ENCODE data around the gene CYP2W1. TPM values are rescaled to one million over a fixed set of nuclear protein-coding genes. Genes with fewer than 3 reads are reported as not detected.

Gene CYP2W1
- total RNA-seq, 1 experiment from 2014 or later, result not detected

GRCh38 chr7:1024876-1025742 lies 42.1 kb downstream of the CYP2W1 start:
- peaks cover 7% of the 10 kb centered on the region; the same call in 1 of the 2 replicates for H3K36me3 ChIP-seq (ENCODE audit: low read depth, low read length)

DNA sequence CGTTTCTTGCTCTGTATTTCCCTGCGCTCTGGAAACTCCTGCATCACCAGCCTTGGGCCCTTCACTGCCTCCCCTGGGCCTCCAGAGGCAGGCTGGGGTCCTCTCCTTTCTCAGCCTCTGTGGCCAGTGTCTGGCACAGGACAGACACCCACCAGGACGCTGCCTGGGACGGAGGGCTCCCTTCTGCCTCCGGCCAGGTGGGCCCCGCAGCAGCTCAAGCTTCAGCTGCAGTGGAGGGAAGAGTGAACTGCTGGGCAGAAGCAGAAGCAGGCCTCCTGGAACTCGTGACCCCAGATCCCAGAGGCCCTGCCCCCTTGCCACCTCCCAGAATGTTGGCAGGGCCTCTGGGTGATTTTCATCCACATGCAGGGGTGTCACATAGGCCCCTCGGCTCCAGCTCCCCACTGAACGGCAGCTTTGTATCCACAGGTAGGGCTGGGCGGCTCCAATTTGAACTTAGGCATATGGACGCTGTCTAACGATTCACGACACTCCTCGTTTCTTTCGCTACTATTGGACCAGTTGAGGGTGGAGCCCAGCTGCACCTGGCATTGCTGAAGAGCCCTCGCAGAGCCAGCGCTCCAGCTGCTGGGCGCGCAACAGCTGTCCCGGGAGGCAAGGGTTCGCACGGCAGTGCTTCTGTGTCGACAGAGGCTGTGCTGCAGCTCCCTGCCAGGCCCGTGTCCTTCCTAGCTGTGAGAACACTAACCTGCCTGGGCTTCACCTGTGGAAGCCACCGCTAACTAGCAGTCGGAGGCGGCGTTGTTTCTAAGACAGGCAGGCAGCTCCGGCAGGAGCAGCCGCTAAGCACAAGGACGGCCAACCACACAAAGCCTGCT lies 43.0 kb downstream of the CYP2W1 start:
- Histone ChIP-seq H3K4me3 (ENCODE audit: low read length) (no peak overlapping the region), H3F3A (ENCODE audit: low read length, unreplicated experiment) (no peaks in the 10 kb centered on the region), H2AFZ (ENCODE audit: low read length) (no peak overlapping the region), H3K4me1 (ENCODE audit: insufficient read depth, low read length) (peaks cover 14% of the 10 kb centered on the region), H3K9me3 (ENCODE audit: low read length) (no peaks in the 10 kb centered on the region), H3K27me3 (ENCODE audit: low read length) (no peaks in the 10 kb centered on the region), H3K79me2 (ENCODE audit: low read length) (peaks cover 54% of the 10 kb centered on the region), H3K36me3 (ENCODE audit: low read depth, low read length) (peaks cover 5% of the 10 kb centered on the region; the same call in 1 of the 2 replicates), H4K20me1 (ENCODE audit: low read length) (peaks cover 20% of the 10 kb centered on the region), H3K27ac (ENCODE audit: low read length) (no peak overlapping the region), H3K9ac (ENCODE audit: low read length) (no peak overlapping the region), H3K9me2 (replicated peaks; ENCODE audit: low read length) (no peaks in the 10 kb centered on the region), H3K4me2 (ENCODE audit: low read length) (no peak overlapping the region)
- POLR2A ChIA-PET (ENCODE audit: unreplicated experiment), result no interaction called here
- TSS peak; percentile 51 for BruUV-seq (replicated peaks)
- intact Hi-C loops (cut with micrococcal nuclease), result no loop called here
- ATAC-seq, result no peak
- DNase-seq, result no peak
- TF ChIP-seq EZH2phosphoT487 (IDR thresholded peaks at IDR 0.05; ENCODE audit: borderline replicate concordance, low read length) (no peak), CTCF (conservative IDR thresholded peaks at IDR 0.05; ENCODE audit: low read depth, low read length) (no peak), EZH2 (IDR thresholded peaks at IDR 0.05; ENCODE audit: low read length, unreplicated experiment) (no peak)
- CTCF ChIA-PET, result no interaction called here

More at GRCh38 chr7:1024876-1025742, 42.1 kb downstream of the CYP2W1 start:
- intact Hi-C loops (cut with micrococcal nuclease), result no loop called here
- BruUV-seq (replicated peaks), result no TSS peak
- TF ChIP-seq CTCF (conservative IDR thresholded peaks at IDR 0.05; ENCODE audit: low read depth, low read length) (no peak), EZH2 (IDR thresholded peaks at IDR 0.05; ENCODE audit: low read length, unreplicated experiment) (no peak), EZH2phosphoT487 (IDR thresholded peaks at IDR 0.05; ENCODE audit: borderline replicate concordance, low read length) (no peak)
- H3K27ac ChIP-seq (ENCODE audit: low read length), result no peak overlapping the region
- no peak for ATAC-seq
- H3K4me1 ChIP-seq (ENCODE audit: insufficient read depth, low read length), result peaks cover 14% of the 10 kb centered on the region
- CTCF ChIA-PET, result no interaction called here
- no peaks in the 10 kb centered on the region for H3F3A ChIP-seq (ENCODE audit: low read length, unreplicated experiment)
- H3K9me3 ChIP-seq (ENCODE audit: low read length), result no peaks in the 10 kb centered on the region
- no peaks in the 10 kb centered on the region for H3K27me3 ChIP-seq (ENCODE audit: low read length)
- no peak overlapping the region for H2AFZ ChIP-seq (ENCODE audit: low read length)
- H3K9ac ChIP-seq (ENCODE audit: low read length), result no peak overlapping the region
- no peak overlapping the region for H3K4me2 ChIP-seq (ENCODE audit: low read length)
- H3K9me2 ChIP-seq (replicated peaks; ENCODE audit: low read length), result no peaks in the 10 kb centered on the region
- H3K79me2 ChIP-seq (ENCODE audit: low read length), result peaks cover 54% of the 10 kb centered on the region
- H4K20me1 ChIP-seq (ENCODE audit: low read length), result peaks cover 20% of the 10 kb centered on the region
- DNase-seq, result no peak
- no peak overlapping the region for H3K4me3 ChIP-seq (ENCODE audit: low read length)
- POLR2A ChIA-PET (ENCODE audit: unreplicated experiment), result no interaction called here

All from PC-3 (cell line).